SK-N-SH (cell line): Measurements from ENCODE around the gene AMPD2. TPM values are rescaled to one million over a fixed set of nuclear protein-coding genes. Genes with fewer than 3 reads are reported as not detected.

Source experiments
- CTCF ChIA-PET: fragments of 300-600, 350-600 bp; formaldehyde crosslinking; extraction: SDS; loops from one replicate; lab custom pipeline; 2021; lab: Yijun Ruan, JAX
- POLR2A ChIA-PET: fragments of 350-600 bp; sonication (Branson Sonifier 250); formaldehyde crosslinking; extraction: SDS; loops from one replicate; lab custom pipeline; 2020; ENCODE audit warnings: antibody characterized with exemption, inconsistent platforms; lab: Yijun Ruan, JAX
- DNase-seq: peaks from one replicate; pipeline ENCODE4 v3.0.0; 2012
- H2AFZ ChIP-seq: fragments of 200-600 bp; sonication (generic); 2 replicates; pipeline ENCODE4 v1.8.1; 2016; ENCODE audit warnings: antibody characterized with exemption, mild to moderate bottlenecking, low read depth
- H3F3A ChIP-seq: fragments of 200-600 bp; sonication (generic); replicated peaks from 2 replicates; pipeline ENCODE3; 2016; ENCODE audit warnings: antibody characterized with exemption, mild to moderate bottlenecking; ENCODE audit not compliant: insufficient read depth
- H3K27ac ChIP-seq, 2 experiments: fragments of 200-500 bp in 1 of 2; fragments of 200-600 bp in 1 of 2; sonication (Bioruptor generic) in 1 of 2; sonication (generic), shearing (Covaris generic) in 1 of 2; 2 replicates each; pipeline versions ENCODE4 v1.5.1 to v1.6.1; 2014 to 2016; ENCODE audit warnings: low read depth in 2 of 2, inconsistent platforms in 1 of 2, low read length in 1 of 2, mild to moderate bottlenecking in 1 of 2, mixed read lengths in 1 of 2
- H3K27me3 ChIP-seq: fragments of 200-600 bp; sonication (generic), shearing (Covaris generic); 2 replicates; pipeline ENCODE4 v1.6.1; 2016; ENCODE audit warnings: mixed run types; ENCODE audit not compliant: insufficient read depth
- H3K36me3 ChIP-seq, 2 experiments: fragments of 200-500 bp in 1 of 2; fragments of 200-600 bp in 1 of 2; sonication (Bioruptor generic) in 1 of 2; sonication (generic) in 1 of 2; replicated peaks in 1 of 2; 2 replicates each; pipeline versions ENCODE3 to v1.5.1; 2014 to 2016; ENCODE audit warnings: low read length in 1 of 2, mild to moderate bottlenecking in 1 of 2; ENCODE audit not compliant: insufficient read depth in 2 of 2, control insufficient read depth in 1 of 2
- H3K4me1 ChIP-seq, 2 experiments: fragments of 200-500 bp in 1 of 2; fragments of 200-600 bp in 1 of 2; sonication (Bioruptor generic) in 1 of 2; sonication (generic), shearing (Covaris generic) in 1 of 2; 2 replicates each; pipeline versions ENCODE4 v1.5.1 to v1.6.1; 2014 to 2016; ENCODE audit warnings: low read depth in 1 of 2, low read length in 1 of 2, mixed run types in 1 of 2; ENCODE audit not compliant: insufficient read depth in 2 of 2, control insufficient read depth in 1 of 2
- H3K4me2 ChIP-seq: fragments of 200-600 bp; sonication (generic), shearing (Covaris generic); 2 replicates; pipeline ENCODE4 v1.6.1; 2017; ENCODE audit warnings: mixed run types
- H3K4me3 ChIP-seq, 2 experiments: fragments of 200-500 bp in 1 of 2; fragments of 200-600 bp in 1 of 2; sonication (Bioruptor generic) in 1 of 2; sonication (generic), shearing (Covaris generic) in 1 of 2; 2 replicates each; pipeline versions ENCODE4 v1.5.1 to v1.8.1; 2014 to 2016; ENCODE audit warnings: low read depth in 2 of 2, inconsistent platforms in 1 of 2, low read length in 1 of 2, mild to moderate bottlenecking in 1 of 2, mixed read lengths in 1 of 2, moderate library complexity in 1 of 2
- H3K79me2 ChIP-seq: fragments of 200-600 bp; sonication (generic); 2 replicates; pipeline ENCODE4 v1.8.1; 2017; ENCODE audit warnings: mild to moderate bottlenecking; ENCODE audit not compliant: insufficient read depth
- H3K9ac ChIP-seq: fragments of 200-600 bp; sonication (generic); 2 replicates; pipeline ENCODE4 v1.6.1; 2017; ENCODE audit warnings: mixed run types
- H3K9me2 ChIP-seq: fragments of 200-600 bp; sonication (generic); 2 replicates; pipeline ENCODE4 v1.6.1; 2017; ENCODE audit warnings: mixed run types
- H3K9me3 ChIP-seq: fragments of 200-600 bp; sonication (generic); 2 replicates; pipeline ENCODE4 v1.6.1; 2017; ENCODE audit warnings: mixed run types, mild to moderate bottlenecking, moderate library complexity
- H4K20me1 ChIP-seq: fragments of 200-600 bp; sonication (generic); 2 replicates; pipeline ENCODE4 v1.6.1; 2017; ENCODE audit warnings: mild to moderate bottlenecking, mixed run types; ENCODE audit not compliant: insufficient read depth
- CHD2 ChIP-seq: fragments of 150-350 bp; IDR thresholded peaks from 2 replicates; pipeline ENCODE4 v1.6.1; 2018; ENCODE audit warnings: low read length; ENCODE audit not compliant: partially characterized antibody
- FOSL2 ChIP-seq: IDR thresholded peaks from 2 replicates; pipeline ENCODE4 v1.4.0; 2012; ENCODE audit warnings: low read depth, mild to moderate bottlenecking, moderate library complexity, borderline replicate concordance
- FOXM1 ChIP-seq: IDR thresholded peaks from 2 replicates; pipeline ENCODE4 v1.4.0; 2012; ENCODE audit warnings: low read depth, mild to moderate bottlenecking
- GABPA ChIP-seq: IDR thresholded peaks from 2 replicates; pipeline ENCODE4 v1.4.0; 2012; ENCODE audit warnings: low read depth, mild to moderate bottlenecking
- JUND ChIP-seq: IDR thresholded peaks from 2 replicates; pipeline ENCODE4 v1.4.0; 2012
- MXI1 ChIP-seq: IDR thresholded peaks from 2 replicates; pipeline ENCODE4 v1.6.1; 2012; ENCODE audit warnings: mild to moderate bottlenecking, low read depth, low read length, improper control_type of control experiment
- POLR2AphosphoS5 ChIP-seq: IDR thresholded peaks from 2 replicates; pipeline ENCODE4 v1.6.1; 2012; ENCODE audit warnings: low read depth, low read length
- SIN3A ChIP-seq: IDR thresholded peaks from 2 replicates; pipeline ENCODE4 v1.6.1; 2012; ENCODE audit warnings: low read depth, mild to moderate bottlenecking, low read length, moderate library complexity, borderline replicate concordance
- SMC3 ChIP-seq: IDR thresholded peaks from 2 replicates; pipeline ENCODE4 v1.6.1; 2012; ENCODE audit warnings: low read depth, low read length, improper control_type of control experiment
- TAF1 ChIP-seq: IDR thresholded peaks from 2 replicates; pipeline ENCODE4 v1.6.1; 2012; ENCODE audit warnings: low read depth, mild to moderate bottlenecking, low read length, moderate library complexity, borderline replicate concordance
- TCF12 ChIP-seq: IDR thresholded peaks from 2 replicates; pipeline ENCODE4 v1.4.0; 2012
- USF1 ChIP-seq: IDR thresholded peaks from 2 replicates; pipeline ENCODE4 v1.4.0; 2012; ENCODE audit warnings: low read depth, borderline replicate concordance
- USF2 ChIP-seq: fragments of 150-350 bp; IDR thresholded peaks from 2 replicates; pipeline ENCODE4 v1.6.1; 2017; ENCODE audit warnings: antibody characterized with exemption, low read length, low read depth, borderline replicate concordance
- YY1 ChIP-seq: IDR thresholded peaks from 2 replicates; pipeline ENCODE4 v1.4.0; 2012; ENCODE audit warnings: low read depth, mild to moderate bottlenecking
- WGBS: methylation state at CpG from one replicate; pipeline ENCODE4 v1.1.6; 2017; ENCODE audit warnings: low lambda C conversion rate; 5-methylcytosine and 5-hydroxymethylcytosine counted together
- polyA plus RNA-seq, 3 experiments: library from polyadenylated mRNA; depleted of rRNA; stranded (reverse); fragments of >200 nt; gene quantifications; 2 replicates each; pipeline ENCODE4 v1.2.3, GENCODE V29; 2012
- TF ChIP-seq, protein P1 (sequence below): IDR thresholded peaks from 2 replicates; pipeline ENCODE4; 2012
- TF ChIP-seq, protein P2 (sequence below): IDR thresholded peaks from 2 replicates; pipeline ENCODE4 v1.6.1; 2012; ENCODE audit warnings: mild to moderate bottlenecking, low read depth, low read length, moderate library complexity
- TF ChIP-seq, protein P3 (sequence below): IDR thresholded peaks from 2 replicates; pipeline ENCODE4 v1.4.0; 2012; ENCODE audit warnings: low read depth

The AMPD2 gene
- polyA plus RNA-seq, 1 of the 3 experiments (the other 2 are of a cell fraction) = 59.1 TPM

DNA sequence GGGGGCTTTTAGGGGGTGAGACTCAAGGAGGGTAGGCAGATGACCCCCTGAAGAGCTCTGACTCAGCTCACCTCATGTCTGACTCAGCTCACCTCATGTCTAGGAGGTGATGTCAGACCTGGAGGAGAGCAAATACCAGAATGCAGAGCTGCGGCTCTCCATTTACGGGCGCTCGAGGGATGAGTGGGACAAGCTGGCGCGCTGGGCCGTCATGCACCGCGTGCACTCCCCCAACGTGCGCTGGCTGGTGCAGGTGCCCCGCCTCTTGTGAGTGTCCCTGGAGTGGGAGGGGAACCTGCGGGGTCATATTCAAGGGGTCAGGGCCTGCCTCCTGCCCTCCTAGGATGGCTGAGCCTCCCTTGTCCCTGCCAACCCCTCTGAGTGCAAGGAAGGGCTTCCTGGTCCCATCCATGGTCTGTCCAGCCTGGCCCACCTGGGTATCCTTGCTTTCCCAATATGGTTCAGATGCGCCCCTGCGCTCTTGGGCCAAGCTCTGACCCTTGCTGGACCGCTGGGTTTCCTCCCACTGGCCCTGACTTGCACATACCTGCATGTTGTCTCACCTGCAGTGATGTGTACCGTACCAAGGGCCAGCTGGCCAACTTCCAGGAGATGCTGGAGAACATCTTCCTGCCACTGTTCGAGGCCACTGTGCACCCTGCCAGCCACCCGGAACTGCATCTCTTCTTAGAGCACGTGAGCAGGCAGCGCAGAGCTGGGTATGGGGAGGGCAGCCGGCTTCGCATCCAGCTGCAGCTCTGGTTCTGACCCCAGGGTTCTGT lies 9.1 kb downstream of the AMPD2 start (continued):
- TF ChIP-seq, protein P1, sequence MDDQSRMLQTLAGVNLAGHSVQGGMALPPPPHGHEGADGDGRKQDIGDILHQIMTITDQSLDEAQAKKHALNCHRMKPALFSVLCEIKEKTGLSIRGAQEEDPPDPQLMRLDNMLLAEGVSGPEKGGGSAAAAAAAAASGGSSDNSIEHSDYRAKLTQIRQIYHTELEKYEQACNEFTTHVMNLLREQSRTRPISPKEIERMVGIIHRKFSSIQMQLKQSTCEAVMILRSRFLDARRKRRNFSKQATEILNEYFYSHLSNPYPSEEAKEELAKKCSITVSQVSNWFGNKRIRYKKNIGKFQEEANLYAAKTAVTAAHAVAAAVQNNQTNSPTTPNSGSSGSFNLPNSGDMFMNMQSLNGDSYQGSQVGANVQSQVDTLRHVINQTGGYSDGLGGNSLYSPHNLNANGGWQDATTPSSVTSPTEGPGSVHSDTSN = no peak
- TF ChIP-seq YY1 (no peak), FOXM1 (no peak)

GRCh38 chr1:109629372-109630030 lies 9.9 kb downstream of the AMPD2 start:
- H3F3A ChIP-seq = peaks cover 4% of the 10 kb centered on the region
- no peak overlapping the region for H3K4me3 ChIP-seq
- no peak for TF ChIP-seq SMC3
- TF ChIP-seq, protein P2, sequence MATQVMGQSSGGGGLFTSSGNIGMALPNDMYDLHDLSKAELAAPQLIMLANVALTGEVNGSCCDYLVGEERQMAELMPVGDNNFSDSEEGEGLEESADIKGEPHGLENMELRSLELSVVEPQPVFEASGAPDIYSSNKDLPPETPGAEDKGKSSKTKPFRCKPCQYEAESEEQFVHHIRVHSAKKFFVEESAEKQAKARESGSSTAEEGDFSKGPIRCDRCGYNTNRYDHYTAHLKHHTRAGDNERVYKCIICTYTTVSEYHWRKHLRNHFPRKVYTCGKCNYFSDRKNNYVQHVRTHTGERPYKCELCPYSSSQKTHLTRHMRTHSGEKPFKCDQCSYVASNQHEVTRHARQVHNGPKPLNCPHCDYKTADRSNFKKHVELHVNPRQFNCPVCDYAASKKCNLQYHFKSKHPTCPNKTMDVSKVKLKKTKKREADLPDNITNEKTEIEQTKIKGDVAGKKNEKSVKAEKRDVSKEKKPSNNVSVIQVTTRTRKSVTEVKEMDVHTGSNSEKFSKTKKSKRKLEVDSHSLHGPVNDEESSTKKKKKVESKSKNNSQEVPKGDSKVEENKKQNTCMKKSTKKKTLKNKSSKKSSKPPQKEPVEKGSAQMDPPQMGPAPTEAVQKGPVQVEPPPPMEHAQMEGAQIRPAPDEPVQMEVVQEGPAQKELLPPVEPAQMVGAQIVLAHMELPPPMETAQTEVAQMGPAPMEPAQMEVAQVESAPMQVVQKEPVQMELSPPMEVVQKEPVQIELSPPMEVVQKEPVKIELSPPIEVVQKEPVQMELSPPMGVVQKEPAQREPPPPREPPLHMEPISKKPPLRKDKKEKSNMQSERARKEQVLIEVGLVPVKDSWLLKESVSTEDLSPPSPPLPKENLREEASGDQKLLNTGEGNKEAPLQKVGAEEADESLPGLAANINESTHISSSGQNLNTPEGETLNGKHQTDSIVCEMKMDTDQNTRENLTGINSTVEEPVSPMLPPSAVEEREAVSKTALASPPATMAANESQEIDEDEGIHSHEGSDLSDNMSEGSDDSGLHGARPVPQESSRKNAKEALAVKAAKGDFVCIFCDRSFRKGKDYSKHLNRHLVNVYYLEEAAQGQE = no peak
- no peak for TF ChIP-seq GABPA
- no peak for TF ChIP-seq TAF1
- TF ChIP-seq JUND = no peak
- TF ChIP-seq, protein P3, sequence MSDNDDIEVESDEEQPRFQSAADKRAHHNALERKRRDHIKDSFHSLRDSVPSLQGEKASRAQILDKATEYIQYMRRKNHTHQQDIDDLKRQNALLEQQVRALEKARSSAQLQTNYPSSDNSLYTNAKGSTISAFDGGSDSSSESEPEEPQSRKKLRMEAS = no peak
- TF ChIP-seq FOSL2 = no peak
- TF ChIP-seq USF2 = no peak
- TF ChIP-seq, protein P1 = no peak
- no peak for TF ChIP-seq YY1
- no peak for TF ChIP-seq TCF12
- TF ChIP-seq USF1 = no peak
- no peak for TF ChIP-seq MXI1
- no peak for TF ChIP-seq SIN3A
- TF ChIP-seq FOXM1 = no peak
- no peak for TF ChIP-seq POLR2AphosphoS5
- no peak for TF ChIP-seq CHD2
- no peak overlapping the region for H3K9ac ChIP-seq
- H3K79me2 ChIP-seq = peaks cover 7% of the 10 kb centered on the region; the same call in 1 of the 2 replicates
- 97% methylated on average over 7 of the region's 10 CpGs for whole genome bisulfite sequencing
- H3K4me2 ChIP-seq = no peak overlapping the region
- H3K4me1 ChIP-seq = peaks cover 0 to 43% of the 10 kb centered on the region in 2 experiments; a peak in 2 of 4 replicates
- no peak overlapping the region for H2AFZ ChIP-seq
- CTCF ChIA-PET = interaction anchor here (0.5 to 11.9 kb wide), 16 partner anchors 8 to 354 kb away, joined by 3 to 114 read pairs (median 3); partner anchors contain the start of gene GNAI3
- H3K36me3 ChIP-seq = peaks cover 20 to 55% of the 10 kb centered on the region in 2 experiments
- H3K27ac ChIP-seq = peak overlapping the region in 1 of 2 experiments; percentile 11; a peak in 1 of 4 replicates
- H3K27me3 ChIP-seq = no peaks in the 10 kb centered on the region
- DNase-seq = peak; percentile 12
- H3K9me3 ChIP-seq = no peaks in the 10 kb centered on the region; the same call in 1 of the 2 replicates
- peaks cover 20% of the 10 kb centered on the region for H4K20me1 ChIP-seq
- H3K9me2 ChIP-seq = no peaks in the 10 kb centered on the region
- POLR2A ChIA-PET = interaction anchor here (4.3 kb wide), 1 partner anchor 81 kb away, joined by 26 read pairs; the partner anchor contains the start of gene GNAI3
